Vagina (tissue), 2 donors: Measurements from ENCODE around the gene CPLANE1. TPM values are rescaled to one million over a fixed set of nuclear protein-coding genes. Genes with fewer than 3 reads are reported as not detected.

ENCODE experiments used
- DNase-seq, 2 donors: peaks; one replicate each; pipeline ENCODE4 v3.0.0-alpha.2; 2017; ENCODE audit errors: extremely low spot score in 2 of 2
- H3K27ac ChIP-seq: fragments of 200-600 bp; sonication (generic); one replicate; pipeline ENCODE4 v1.5.1; 2019
- H3K27me3 ChIP-seq: fragments of 200-600 bp; sonication (generic); one replicate; pipeline ENCODE4 v1.5.1; 2019
- H3K36me3 ChIP-seq, 2 donors: fragments of 200-600 bp; sonication (generic); one replicate each; pipeline ENCODE4 v1.5.1; 2017 to 2019
- H3K4me1 ChIP-seq: fragments of 200-600 bp; sonication (generic); one replicate; pipeline ENCODE4 v1.5.1; 2019
- H3K4me3 ChIP-seq, 2 donors: fragments of 200-600 bp; sonication (generic); 1 replicate in 1 of 2; 2 replicates in 1 of 2; pipeline ENCODE4 v1.5.1; 2016 to 2019
- H3K9me3 ChIP-seq: fragments of 200-600 bp; sonication (generic); one replicate; pipeline ENCODE4 v1.5.1; 2019
- POLR2A ChIP-seq, 2 donors: fragments of 450-650 bp; IDR thresholded peaks; one replicate each; pipeline ENCODE4 v1.6.1; 2017; ENCODE audit warnings: antibody characterized with exemption in 2 of 2, mild to moderate bottlenecking in 2 of 2, moderate library complexity in 2 of 2
- POLR2AphosphoS5 ChIP-seq, 2 donors: sonication (generic); formaldehyde crosslinking; IDR thresholded peaks; one replicate each; pipeline ENCODE4 v1.9.0; 2017; ENCODE audit warnings: antibody characterized with exemption in 2 of 2, mild to moderate bottlenecking in 2 of 2, low read depth in 1 of 2; ENCODE audit not compliant: insufficient read depth in 1 of 2
- intact Hi-C: fragments of 100-400 bp; cut with DNase I; formaldehyde crosslinking; loops from one replicate; pipeline ENCODE4 v1.15.1; 2023
- total RNA-seq: library from RNA; depleted of rRNA; stranded (reverse); fragments of >200 nt; gene quantifications from one replicate; pipeline ENCODE4 v1.2.3, GENCODE V29; 2016
- TF ChIP-seq, protein P1 (sequence below), 3 experiments: fragments of 450-650 bp in 2 of 3; fragments of 200-600 bp in 1 of 3; sonication (generic) in 1 of 3; IDR thresholded peaks; one replicate each; pipeline ENCODE4 v1.5.1; 2017 to 2019; ENCODE audit warnings: antibody characterized with exemption in 3 of 3, mild to moderate bottlenecking in 2 of 3, moderate library complexity in 2 of 3

Gene CPLANE1
- total RNA-seq, 1 donor from 2014 or later: 26.5 TPM

- Histone ChIP-seq H3K27me3 (no peaks in the 10 kb centered on the region), H3K27ac (no peak overlapping the region), H3K9me3 (no peaks in the 10 kb centered on the region), H3K4me3 (no peak overlapping the region), H3K4me1 (no peaks in the 10 kb centered on the region), H3K36me3 (peaks cover 0 to 51% of the 10 kb centered on the region in 2 donors)
- TF ChIP-seq POLR2A (IDR thresholded peaks at IDR 0.05): no peak
- TF ChIP-seq, protein P1, sequence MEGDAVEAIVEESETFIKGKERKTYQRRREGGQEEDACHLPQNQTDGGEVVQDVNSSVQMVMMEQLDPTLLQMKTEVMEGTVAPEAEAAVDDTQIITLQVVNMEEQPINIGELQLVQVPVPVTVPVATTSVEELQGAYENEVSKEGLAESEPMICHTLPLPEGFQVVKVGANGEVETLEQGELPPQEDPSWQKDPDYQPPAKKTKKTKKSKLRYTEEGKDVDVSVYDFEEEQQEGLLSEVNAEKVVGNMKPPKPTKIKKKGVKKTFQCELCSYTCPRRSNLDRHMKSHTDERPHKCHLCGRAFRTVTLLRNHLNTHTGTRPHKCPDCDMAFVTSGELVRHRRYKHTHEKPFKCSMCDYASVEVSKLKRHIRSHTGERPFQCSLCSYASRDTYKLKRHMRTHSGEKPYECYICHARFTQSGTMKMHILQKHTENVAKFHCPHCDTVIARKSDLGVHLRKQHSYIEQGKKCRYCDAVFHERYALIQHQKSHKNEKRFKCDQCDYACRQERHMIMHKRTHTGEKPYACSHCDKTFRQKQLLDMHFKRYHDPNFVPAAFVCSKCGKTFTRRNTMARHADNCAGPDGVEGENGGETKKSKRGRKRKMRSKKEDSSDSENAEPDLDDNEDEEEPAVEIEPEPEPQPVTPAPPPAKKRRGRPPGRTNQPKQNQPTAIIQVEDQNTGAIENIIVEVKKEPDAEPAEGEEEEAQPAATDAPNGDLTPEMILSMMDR (IDR thresholded peaks at IDR 0.05): no peak
- no peak for TF ChIP-seq POLR2AphosphoS5 (IDR thresholded peaks at IDR 0.05; ENCODE audit: insufficient read depth in 1 of 2, low read depth in 1 of 2)
- intact Hi-C loops: no loop called here
- DNase-seq: no peak
Observed at GRCh38 chr5:37217976-37218375, 31.2 kb downstream of the CPLANE1 start.

DNA sequence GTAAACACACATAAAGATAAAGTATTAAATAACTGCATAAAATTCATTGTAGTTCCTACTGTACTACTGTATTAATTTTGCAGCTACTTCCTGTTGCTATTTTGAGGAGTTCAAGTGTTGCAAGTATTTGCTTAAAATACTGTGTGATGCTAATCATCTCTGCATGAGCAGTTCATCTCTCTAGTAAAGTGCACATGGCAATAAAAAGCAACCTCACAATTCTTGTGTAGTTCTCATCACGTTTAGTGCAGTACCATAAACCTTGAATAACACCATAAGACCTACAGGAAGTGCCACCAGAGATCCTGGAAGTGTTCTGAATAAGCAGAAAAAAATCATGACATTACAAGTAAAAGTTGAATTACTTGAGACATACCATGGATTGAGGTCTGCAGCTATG lies 34.6 kb downstream of the CPLANE1 start:
- no peak for TF ChIP-seq POLR2A (IDR thresholded peaks at IDR 0.05)
- no peak for TF ChIP-seq POLR2AphosphoS5 (IDR thresholded peaks at IDR 0.05; ENCODE audit: insufficient read depth in 1 of 2, low read depth in 1 of 2)
- TF ChIP-seq, protein P1 (IDR thresholded peaks at IDR 0.05): no peak
- DNase-seq: no peak
- intact Hi-C loops: no loop called here
- Histone ChIP-seq H3K27ac (no peak overlapping the region), H3K4me1 (no peaks in the 10 kb centered on the region), H3K36me3 (peaks cover 0 to 36% of the 10 kb centered on the region in 2 donors), H3K9me3 (no peaks in the 10 kb centered on the region), H3K27me3 (no peaks in the 10 kb centered on the region), H3K4me3 (no peak overlapping the region)

- TF ChIP-seq POLR2A (IDR thresholded peaks at IDR 0.05) (no peak), POLR2AphosphoS5 (IDR thresholded peaks at IDR 0.05; ENCODE audit: insufficient read depth in 1 of 2, low read depth in 1 of 2) (no peak)
- TF ChIP-seq, protein P1 (IDR thresholded peaks at IDR 0.05): no peak
- H3K9me3 ChIP-seq: no peaks in the 10 kb centered on the region
- H3K27ac ChIP-seq: no peak overlapping the region
- no peak for DNase-seq
- no peaks in the 10 kb centered on the region for H3K4me1 ChIP-seq
- H3K27me3 ChIP-seq: no peaks in the 10 kb centered on the region
- peaks cover 0 to 28% of the 10 kb centered on the region in 2 donors for H3K36me3 ChIP-seq
- H3K4me3 ChIP-seq: no peak overlapping the region
- intact Hi-C loops: no loop called here
Observed at GRCh38 chr5:37212096-37212495, 37.1 kb downstream of the CPLANE1 start.

DNA sequence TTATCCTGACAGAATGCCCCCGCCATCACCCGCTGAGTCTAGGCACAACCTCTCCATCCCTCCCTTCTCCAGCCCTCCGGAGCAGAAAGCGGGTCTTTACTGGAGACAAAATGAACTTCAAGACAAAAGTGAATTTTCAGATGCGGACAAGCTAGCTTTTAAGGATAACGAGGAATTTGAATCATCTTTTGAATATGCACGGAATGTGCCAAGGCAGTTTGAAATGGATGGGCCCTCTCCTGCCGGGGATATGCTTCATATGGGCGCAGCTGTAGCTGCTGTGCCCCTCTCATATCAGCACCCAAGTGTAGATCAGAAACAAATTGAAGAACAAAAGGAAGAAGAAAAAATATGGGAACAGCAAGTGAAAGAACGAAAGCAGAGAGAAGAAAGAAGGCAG lies 37.5 kb downstream of the CPLANE1 start:
- Histone ChIP-seq H3K9me3 (no peaks in the 10 kb centered on the region), H3K27me3 (no peaks in the 10 kb centered on the region), H3K36me3 (peaks cover 0 to 26% of the 10 kb centered on the region in 2 donors), H3K27ac (no peak overlapping the region), H3K4me1 (no peaks in the 10 kb centered on the region), H3K4me3 (no peak overlapping the region)
- intact Hi-C loops: no loop called here
- no peak for DNase-seq
- no peak for TF ChIP-seq POLR2AphosphoS5 (IDR thresholded peaks at IDR 0.05; ENCODE audit: insufficient read depth in 1 of 2, low read depth in 1 of 2)

DNA sequence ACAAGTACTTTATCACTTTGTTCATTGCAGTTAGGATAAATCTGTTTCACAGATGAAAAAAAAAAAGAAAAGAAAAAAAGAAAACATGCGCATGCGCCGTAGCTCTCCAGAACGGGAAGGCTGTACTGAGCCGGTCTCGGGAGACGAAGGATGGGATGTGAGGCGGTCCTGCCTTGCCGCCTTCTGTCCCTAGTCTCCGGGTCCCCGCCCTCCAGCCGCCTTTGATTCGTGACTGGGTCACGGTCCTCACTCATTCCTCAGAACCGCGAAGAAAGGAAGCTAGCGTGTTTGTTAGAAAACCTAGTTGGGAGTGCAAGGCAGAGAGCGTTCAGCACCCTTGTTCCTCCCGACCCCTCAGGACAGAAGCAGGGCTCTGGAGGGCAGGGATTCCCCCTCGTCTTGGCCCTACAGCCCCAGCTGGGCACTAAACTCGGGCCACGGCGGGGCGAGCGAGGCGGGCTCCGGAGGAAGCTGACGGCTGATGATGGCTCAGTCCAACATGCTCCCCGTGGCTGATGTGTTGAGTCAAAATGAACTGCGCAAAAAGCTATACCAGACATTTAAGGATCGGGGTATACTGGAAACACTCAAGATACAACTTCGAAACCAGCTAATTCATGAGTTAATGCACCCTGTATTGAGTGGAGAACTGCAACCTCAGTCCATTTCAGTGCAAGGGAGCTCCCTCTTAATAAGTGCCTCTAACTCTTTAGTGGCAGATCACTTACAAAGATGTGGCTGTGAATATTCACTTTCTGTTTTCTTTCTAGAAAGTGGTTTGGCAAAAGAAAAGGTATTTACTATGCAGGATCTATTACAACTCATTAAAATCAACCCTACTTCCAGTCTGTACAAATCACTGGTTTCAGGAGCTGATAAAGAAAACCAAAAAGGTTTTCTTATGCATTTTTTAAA lies 40.0 kb downstream of the CPLANE1 start:
- Histone ChIP-seq H3K36me3 (peaks cover 0 to 38% of the 10 kb centered on the region in 2 donors), H3K27me3 (no peaks in the 10 kb centered on the region), H3K9me3 (no peaks in the 10 kb centered on the region), H3K4me3 (peak overlapping the region in 1 of 2 donors; percentile 27), H3K27ac (no peak overlapping the region), H3K4me1 (no peaks in the 10 kb centered on the region)
- no peak for TF ChIP-seq POLR2A (IDR thresholded peaks at IDR 0.05)
- TF ChIP-seq, protein P1 (IDR thresholded peaks at IDR 0.05): no peak
- peak in 1 of 2 donors; percentile 20 for TF ChIP-seq POLR2AphosphoS5 (IDR thresholded peaks at IDR 0.05; ENCODE audit: insufficient read depth in 1 of 2, low read depth in 1 of 2)
- DNase-seq: no peak
- intact Hi-C loops: no loop called here
